ENCODE measurements around the gene CDC14A.
A peak's percentile ranks its signal among the peaks of the same experiment; 100 is the strongest.
"Not testable (repeated sequence)": the region's sequence is repeated elsewhere in the genome, so short reads cannot be mapped to it uniquely, and the experiment has no call there.

The CDC14A gene

DNA sequence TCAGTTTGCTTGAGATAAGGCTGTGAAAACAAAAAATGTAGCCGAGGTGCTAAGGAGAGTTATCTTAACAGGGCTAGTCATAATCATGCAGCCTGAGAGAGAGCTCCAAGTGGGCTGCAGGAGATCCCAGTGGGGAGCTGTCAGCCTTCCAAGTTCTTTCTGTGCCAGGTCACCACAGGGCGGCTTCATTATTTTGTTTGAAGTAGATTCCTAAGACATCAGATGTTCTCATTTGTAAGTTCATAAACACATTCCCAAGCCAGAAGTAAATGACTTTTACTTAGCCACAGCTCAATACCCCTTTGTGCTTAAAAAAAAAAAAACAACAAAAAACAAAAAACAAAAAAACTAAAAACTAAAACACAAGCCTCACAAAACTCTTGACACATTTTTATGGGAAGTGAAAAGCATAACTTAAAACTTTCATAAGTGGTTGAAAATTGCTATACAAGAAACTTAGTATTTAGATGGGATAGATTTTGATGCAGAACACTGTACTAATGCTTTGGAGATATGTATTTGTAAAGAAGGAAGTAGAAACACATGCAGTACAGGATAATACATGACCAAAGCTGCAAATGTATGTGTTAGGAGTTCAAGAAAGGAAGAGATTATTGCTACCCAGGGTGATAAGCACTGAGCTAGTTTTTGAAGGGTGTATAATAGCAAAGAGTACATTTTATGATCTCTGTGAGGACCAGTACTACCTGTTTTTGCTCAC lies 8.6 kb downstream of the CDC14A start:
- FAIRE-seq = no peak

GRCh38 chr1:100361511-100362089 lies 9.3 kb downstream of the CDC14A start:
- no peak for FAIRE-seq
- no peak for DNase-seq (ENCODE audit: extremely low spot score, insufficient read length, low read depth)

More for the DNA sequence above, 8.6 kb downstream of the CDC14A start:
- DNase-seq (ENCODE audit: extremely low spot score, insufficient read length, low read depth) = no peak

- DNase-seq (ENCODE audit: extremely low spot score, insufficient read length, low read depth) (no peak), FAIRE-seq (no peak)
Observed at GRCh38 chr1:100362821-100363466, 10.6 kb downstream of the CDC14A start.

DNA sequence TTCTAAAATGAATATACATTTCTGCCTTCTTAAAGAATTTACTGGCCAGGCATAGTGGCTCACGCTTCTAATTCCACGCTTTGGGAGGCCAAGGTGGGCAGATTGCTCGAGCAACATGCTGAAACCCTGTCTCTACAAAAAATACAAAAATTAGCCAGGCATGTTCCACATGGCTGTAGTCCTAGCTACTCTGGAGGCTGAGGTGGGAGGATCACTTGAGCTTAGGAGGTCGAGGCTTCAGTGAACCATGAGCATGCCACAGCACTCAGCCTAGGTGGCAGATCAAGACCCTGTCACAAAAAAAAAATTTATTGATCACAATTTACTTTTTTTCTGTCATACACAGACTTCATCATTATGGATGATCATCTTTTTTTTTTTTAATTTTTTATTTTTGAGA lies 11.5 kb downstream of the CDC14A start:
- FAIRE-seq = no peak
- no peak for DNase-seq (ENCODE audit: extremely low spot score, insufficient read length, low read depth)

DNA sequence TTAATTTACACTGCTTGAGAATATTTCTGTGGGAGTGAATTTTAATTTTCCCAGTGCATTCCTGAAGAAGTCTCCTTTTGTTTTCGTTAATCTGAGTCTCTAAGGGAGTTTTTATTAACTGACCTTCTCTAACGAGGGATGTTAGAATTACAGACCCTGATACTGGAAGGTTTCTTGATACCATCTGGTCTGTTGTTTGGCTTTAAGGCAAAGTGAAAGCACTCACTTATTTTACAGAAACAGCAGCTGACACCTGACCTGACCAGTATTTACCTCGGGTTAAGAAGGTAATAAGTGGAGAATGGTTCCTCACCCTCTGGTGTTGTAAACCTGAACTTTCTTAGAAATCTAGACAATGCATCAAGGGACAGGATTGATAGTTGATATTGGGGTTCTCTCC lies 12.4 kb downstream of the CDC14A start:
- FAIRE-seq (no peak), DNase-seq (ENCODE audit: extremely low spot score, insufficient read length, low read depth) (no peak)

DNA sequence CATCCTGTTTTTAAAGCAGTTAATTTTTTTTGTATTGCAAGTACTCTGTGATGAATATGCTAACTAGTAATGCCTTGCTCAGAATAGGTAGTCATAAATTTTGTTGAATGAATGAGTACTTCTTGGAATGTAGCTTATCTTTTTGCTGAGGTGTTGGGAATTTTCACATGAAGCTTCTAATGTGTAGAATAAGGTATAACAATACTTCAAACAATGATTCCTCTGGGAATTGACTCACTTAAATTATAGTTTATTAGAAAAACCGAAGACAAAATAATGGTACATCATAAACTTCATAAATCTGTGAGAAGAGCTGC lies 13.9 kb downstream of the CDC14A start:
- FAIRE-seq = no peak
- no peak for DNase-seq (ENCODE audit: extremely low spot score, insufficient read length, low read depth)

- not testable (repeated sequence) for DNase-seq (ENCODE audit: extremely low spot score, insufficient read length, low read depth); FAIRE-seq
Observed at GRCh38 chr1:100369339-100369738, 17.0 kb downstream of the CDC14A start.

GRCh38 chr1:100373953-100374352 lies 21.6 kb downstream of the CDC14A start:
- not testable (repeated sequence) for FAIRE-seq; DNase-seq (ENCODE audit: extremely low spot score, insufficient read length, low read depth)

GRCh38 chr1:100376890-100377289 lies 24.6 kb downstream of the CDC14A start:
- FAIRE-seq; DNase-seq (ENCODE audit: extremely low spot score, insufficient read length, low read depth): not testable (repeated sequence)

DNA sequence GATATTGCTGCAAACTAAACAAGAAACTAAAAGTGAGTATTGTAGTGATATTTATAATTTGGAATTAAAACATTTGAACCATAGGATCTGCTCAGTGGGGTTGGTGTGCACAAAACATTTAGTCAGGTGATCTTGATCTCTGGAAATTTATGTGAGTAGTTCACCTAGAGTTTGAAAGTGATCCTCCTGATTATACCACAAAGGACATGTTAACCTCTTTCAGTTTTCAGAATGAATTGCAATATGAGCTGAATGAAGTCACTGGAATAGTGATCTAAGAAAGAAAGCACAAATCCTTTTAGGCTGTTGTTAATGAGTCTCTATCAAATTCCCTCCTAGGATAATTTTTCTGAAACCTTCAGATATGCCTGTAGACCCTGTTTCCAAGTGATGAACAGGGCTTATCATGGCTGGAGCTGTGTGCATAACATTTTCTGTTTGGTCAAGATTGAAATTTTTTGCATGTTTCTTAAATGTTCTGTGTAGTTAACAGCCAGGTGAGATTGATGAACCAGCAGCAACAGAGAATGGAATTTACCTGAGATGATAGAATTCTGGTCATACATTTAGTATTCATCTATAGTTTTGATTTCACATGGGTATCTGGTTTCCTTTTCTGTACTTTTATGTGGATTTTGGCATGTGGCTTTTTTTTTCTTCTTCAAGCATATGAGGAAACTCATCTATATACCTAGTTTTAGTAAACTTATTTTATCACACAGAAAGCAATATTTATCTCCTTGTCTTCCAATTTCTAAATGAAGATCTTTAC lies 25.5 kb downstream of the CDC14A start:
- DNase-seq (ENCODE audit: extremely low spot score, insufficient read length, low read depth) (peak; percentile 35), FAIRE-seq (peak; percentile 88)

DNA sequence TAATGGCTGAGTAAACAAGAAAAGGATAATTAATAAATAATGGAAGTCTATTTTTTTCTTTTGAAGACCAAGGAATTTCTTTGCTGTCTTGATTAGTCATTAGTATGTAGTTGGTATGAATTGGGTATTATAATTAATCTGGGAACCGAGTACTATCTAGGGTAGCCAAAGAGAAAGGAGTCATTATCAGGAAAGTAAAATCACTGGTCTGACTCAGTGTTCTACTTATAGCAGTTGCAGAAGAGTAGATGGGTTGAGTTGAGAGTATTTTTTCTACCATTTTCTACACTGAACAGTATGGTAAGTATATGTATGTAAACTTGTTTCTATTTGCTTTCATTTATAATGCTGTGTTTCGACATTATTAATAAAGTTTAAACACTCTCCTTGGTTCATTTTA lies 26.6 kb downstream of the CDC14A start:
- DNase-seq (ENCODE audit: extremely low spot score, insufficient read length, low read depth) (no peak), FAIRE-seq (no peak)

- FAIRE-seq (no peak), DNase-seq (ENCODE audit: extremely low spot score, insufficient read length, low read depth) (no peak)
Observed at GRCh38 chr1:100380635-100381034, 28.3 kb downstream of the CDC14A start.

GRCh38 chr1:100382657-100383056 lies 30.4 kb downstream of the CDC14A start:
- FAIRE-seq (no peak), DNase-seq (ENCODE audit: extremely low spot score, insufficient read length, low read depth) (no peak)

DNA sequence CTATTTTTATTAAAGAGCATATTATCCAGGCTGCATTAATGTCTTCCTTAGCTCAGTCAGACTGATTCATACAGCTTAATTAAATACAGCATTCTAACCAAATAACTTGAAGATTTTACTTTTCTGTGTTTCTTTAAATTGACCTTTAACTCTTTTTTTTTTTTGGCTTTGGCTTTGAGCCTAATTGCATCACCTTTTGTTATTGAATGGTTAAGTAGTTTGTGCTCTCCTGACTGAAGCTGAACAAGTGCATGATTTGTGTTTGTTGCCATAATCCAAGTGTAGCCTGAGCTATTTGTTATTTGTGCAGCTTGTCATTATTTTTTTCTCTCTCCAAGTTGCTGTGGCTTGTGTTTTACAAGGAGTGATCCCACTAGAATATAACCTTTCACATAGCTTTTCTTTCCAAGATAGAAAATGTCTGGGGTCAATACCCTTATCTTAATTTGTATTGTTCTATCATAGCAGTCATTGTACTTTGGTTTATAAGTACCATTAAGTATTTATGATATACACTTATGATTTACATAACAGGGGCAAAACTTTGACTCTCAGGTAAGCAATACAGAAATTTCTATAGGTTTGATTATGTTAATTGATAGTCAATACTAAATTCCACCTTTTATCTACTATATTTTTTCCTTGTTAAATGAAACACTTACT lies 31.6 kb downstream of the CDC14A start:
- no peak for FAIRE-seq
- DNase-seq (ENCODE audit: extremely low spot score, insufficient read length, low read depth) = no peak

DNA sequence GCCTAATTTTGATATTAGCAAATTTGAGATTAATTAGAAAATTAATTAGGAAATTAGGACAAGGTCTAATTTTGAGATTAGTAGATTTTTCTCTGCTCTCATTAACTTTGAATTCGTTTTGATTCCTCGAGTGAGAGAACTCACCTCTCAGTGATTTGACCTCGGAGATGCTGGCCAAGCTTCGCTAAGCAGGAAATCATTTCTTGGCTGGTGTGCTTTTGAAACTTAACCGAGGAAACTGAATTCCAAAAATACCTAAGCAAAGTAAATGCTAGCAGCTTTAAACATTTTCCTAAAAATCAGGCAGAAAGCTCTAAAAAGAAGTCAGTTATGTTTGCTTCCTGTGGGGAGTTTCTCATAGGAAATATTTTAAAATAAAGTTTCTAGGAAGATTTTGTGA lies 34.9 kb downstream of the CDC14A start:
- DNase-seq (ENCODE audit: extremely low spot score, insufficient read length, low read depth) (no peak), FAIRE-seq (peak; percentile 59)

- no peak for DNase-seq (ENCODE audit: extremely low spot score, insufficient read length, low read depth)
- FAIRE-seq = peak; percentile 33
Observed at GRCh38 chr1:100387657-100388350, 35.5 kb downstream of the CDC14A start.

DNA sequence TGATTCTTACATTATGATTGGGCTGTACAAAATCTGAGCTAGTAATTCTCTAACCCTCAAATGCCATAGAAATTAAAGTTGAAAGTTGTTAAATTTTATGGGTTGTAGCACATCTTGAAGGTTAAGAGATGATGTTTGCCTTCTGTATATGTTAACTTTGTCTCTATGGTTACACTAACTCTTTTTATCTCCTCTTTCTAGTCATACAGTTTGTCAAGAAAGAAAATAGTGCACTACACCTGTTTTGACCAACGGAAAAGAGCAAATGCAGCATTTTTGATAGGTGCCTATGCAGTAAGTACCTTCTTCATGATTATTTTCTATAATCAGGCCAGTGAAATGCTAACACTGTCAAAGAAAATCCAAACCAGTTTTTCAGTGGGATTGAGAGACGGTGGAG lies 38.2 kb downstream of the CDC14A start:
- DNase-seq (ENCODE audit: extremely low spot score, insufficient read length, low read depth) = no peak
- FAIRE-seq = no peak

- no peak for FAIRE-seq
Observed at GRCh38 chr1:100391675-100392074, 39.4 kb downstream of the CDC14A start.

DNA sequence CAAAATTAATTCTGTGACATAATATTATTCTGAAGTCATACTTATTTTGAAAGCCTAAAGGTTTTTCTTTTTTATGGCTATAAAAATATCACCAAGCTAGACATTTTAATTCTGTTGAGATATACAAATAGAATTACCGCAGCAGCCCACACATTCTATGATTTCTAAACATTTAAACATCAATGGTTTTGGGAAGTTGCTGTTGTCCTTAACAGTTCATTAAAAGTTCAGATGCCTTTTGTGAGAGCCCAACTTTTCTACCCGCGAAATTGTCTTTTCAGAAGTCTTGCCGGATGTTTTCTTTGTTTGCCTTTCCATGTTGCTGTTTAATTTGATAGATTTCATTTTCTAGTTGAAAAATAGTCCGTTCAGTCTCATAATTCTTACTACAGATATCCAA lies 40.5 kb downstream of the CDC14A start:
- FAIRE-seq = no peak
- no peak for DNase-seq (ENCODE audit: extremely low spot score, insufficient read length, low read depth)

More at GRCh38 chr1:100391675-100392074, 39.4 kb downstream of the CDC14A start:
- no peak for DNase-seq (ENCODE audit: extremely low spot score, insufficient read length, low read depth)

DNA sequence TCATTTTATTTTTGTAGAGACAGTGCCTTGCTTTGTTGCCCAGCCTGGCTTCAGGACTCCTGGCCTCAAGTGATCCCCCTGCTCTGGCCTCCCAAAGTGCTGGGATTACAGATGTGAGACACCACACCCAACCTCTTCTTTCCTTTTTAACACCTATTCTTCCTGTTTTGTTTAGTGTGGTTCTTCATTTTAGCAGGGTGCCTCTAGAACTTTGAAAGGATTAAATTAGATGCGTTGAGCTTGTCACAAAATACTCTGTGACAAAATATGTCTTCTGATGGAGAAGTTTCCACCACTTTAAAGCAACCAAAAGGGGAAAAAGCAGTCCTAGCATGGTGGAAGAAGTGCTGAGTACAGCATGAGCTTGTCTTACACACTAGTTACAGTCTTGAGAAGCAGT lies 42.0 kb downstream of the CDC14A start:
- FAIRE-seq (peak; percentile 12), DNase-seq (ENCODE audit: extremely low spot score, insufficient read length, low read depth) (no peak)
